SJSA1 (cell line): ENCODE data around the gene SMYD3. TPM values are rescaled to one million over a fixed set of nuclear protein-coding genes. Genes with fewer than 3 reads are reported as not detected.
"Not testable (repeated sequence)": the region's sequence is repeated elsewhere in the genome, so short reads cannot be mapped to it uniquely, and the experiment has no call there.

Source experiments
- DNase-seq, 2 experiments: peaks; one replicate each; pipeline ENCODE4 v3.0.0-alpha.2; 2015 to 2020; ENCODE audit warnings: low spot score in 2 of 2, low read depth in 1 of 2
- H3K27ac ChIP-seq: fragments of 250-450 bp; sonication (Bioruptor Pico); 2 replicates; pipeline ENCODE4 v1.5.1; 2020; ENCODE audit warnings: mild to moderate bottlenecking, moderate library complexity
- H3K27me3 ChIP-seq: fragments of 250-450 bp; sonication (Bioruptor Pico); replicated peaks from 2 replicates; pipeline ENCODE4 v1.5.1; 2020; ENCODE audit warnings: mild to moderate bottlenecking, moderate library complexity
- H3K36me3 ChIP-seq: fragments of 250-450 bp; sonication (Bioruptor Pico); 2 replicates; pipeline ENCODE4 v1.5.1; 2020; ENCODE audit warnings: mild to moderate bottlenecking
- H3K4me1 ChIP-seq: fragments of 250-450 bp; sonication (Bioruptor Pico); replicated peaks from 2 replicates; pipeline ENCODE4 v1.6.1; 2021; ENCODE audit warnings: mild to moderate bottlenecking
- H3K4me3 ChIP-seq: fragments of 250-450 bp; sonication (Bioruptor Pico); 2 replicates; pipeline ENCODE4 v1.5.1; 2020; ENCODE audit warnings: mild to moderate bottlenecking
- H3K9me3 ChIP-seq: fragments of 250-450 bp; sonication (Bioruptor Pico); replicated peaks from 2 replicates; pipeline ENCODE4 v1.5.1; 2020; ENCODE audit warnings: mild to moderate bottlenecking
- total RNA-seq: library from RNA; depleted of rRNA; stranded (reverse); fragments of >200 nt; shearing (Covaris generic); gene quantifications from 2 replicates; pipeline ENCODE4 v1.2.3, GENCODE V29; 2014

Gene SMYD3
- total RNA-seq, 1 experiment from 2014 or later: 38.5 TPM

DNA sequence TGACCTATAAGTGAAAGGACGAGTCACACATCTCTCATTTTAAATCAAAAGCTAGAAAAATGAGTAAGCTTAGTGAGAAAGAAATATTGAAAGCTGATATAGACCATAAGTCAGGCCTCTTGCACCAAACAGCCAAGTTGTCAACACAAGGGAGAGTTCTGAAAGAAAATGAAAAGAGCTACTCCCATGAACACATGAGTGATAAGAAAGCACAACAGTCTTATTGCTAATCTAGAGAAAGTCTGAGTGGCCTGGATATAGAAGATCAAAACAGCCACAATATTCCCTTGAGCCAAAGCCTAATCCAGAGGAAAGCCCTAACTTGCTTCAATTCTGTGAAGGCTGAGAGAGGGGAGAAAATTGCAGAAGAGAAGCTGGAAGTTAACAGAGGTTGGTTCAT lies 175.0 kb downstream of the SMYD3 start:
- Histone ChIP-seq H3K9me3 (no peaks in the 10 kb centered on the region), H3K27me3 (no peaks in the 10 kb centered on the region), H3K36me3 (no peaks in the 10 kb centered on the region), H3K4me1 (peaks cover 3% of the 10 kb centered on the region; the same call in 1 of the 2 replicates), H3K27ac (no peak overlapping the region), H3K4me3 (no peak overlapping the region)
- no peak for DNase-seq

DNA sequence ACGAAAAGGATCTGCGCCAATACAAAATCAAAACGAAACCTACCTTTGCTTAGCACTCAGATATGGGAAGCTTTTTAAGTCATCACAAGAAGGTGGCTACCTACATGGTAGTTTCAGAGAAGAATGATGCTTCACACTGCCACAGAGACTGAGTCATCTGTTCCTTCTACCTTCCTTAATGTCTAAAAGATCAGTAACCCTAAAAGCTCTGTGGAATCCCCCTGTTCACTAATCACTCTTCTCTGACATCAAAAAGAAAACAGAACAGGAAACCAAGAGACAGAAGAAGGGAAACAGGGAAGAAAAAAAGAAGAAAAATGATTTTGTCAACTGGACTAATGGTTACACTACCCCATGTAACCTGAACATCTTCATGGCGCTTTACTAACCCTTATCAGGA lies 177.2 kb downstream of the SMYD3 start:
- DNase-seq: no peak

DNA sequence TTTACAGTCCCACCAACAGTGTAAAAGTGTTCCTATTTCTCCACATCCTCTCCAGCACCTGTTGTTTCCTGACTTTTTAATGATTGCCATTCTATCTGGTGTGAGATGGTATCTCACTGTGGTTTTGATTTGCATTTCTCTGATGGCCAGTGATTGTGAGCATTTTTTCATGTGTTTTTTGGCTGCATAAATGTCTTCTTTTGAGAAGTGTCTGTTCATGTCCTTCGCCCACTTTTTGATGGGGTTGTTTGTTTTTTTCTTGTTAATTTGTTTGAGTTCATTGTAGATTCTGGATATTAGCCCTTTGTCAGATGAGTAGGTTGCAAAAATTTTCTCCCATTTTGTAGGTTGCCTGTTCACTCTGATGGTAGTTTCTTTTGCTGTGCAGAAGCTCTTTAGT lies 177.8 kb downstream of the SMYD3 start:
- DNase-seq: not testable (repeated sequence)

More for the DNA sequence above, 177.2 kb downstream of the SMYD3 start:
- Histone ChIP-seq H3K36me3 (no peaks in the 10 kb centered on the region), H3K9me3 (no peaks in the 10 kb centered on the region), H3K27ac (no peak overlapping the region), H3K27me3 (no peaks in the 10 kb centered on the region), H3K4me1 (peaks cover 3% of the 10 kb centered on the region; the same call in 1 of the 2 replicates), H3K4me3 (no peak overlapping the region)

DNA sequence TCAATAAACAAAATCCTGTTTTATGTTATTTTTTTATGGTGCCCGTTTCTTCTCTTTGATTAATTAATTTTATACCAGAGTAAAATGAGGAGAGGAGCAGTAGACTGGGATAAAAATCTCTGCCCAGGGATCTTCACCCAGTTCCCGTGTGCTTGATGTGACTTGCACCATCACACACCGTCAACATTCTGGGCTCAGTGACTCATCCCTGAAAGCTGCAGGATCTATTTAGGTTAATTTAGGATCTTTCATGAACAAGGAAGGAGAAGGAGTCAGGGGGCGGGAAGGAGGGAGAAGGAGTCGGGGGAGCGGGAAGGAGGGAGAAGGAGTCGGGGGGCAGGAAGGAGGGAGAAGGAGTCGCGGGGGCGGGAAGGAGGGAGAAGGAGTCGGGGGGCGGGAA lies 182.4 kb downstream of the SMYD3 start:
- H3K4me3 ChIP-seq: no peak overlapping the region
- peak; percentile 29 to 52 for DNase-seq
- H3K4me1 ChIP-seq: peaks cover 10% of the 10 kb centered on the region
- H3K9me3 ChIP-seq: no peaks in the 10 kb centered on the region
- no peaks in the 10 kb centered on the region for H3K27me3 ChIP-seq
- no peaks in the 10 kb centered on the region for H3K36me3 ChIP-seq
- H3K27ac ChIP-seq: no peak overlapping the region

More for the DNA sequence above, 177.8 kb downstream of the SMYD3 start:
- H3K36me3 ChIP-seq, H3K27me3 ChIP-seq, H3K9me3 ChIP-seq, H3K4me3 ChIP-seq, H3K4me1 ChIP-seq, H3K27ac ChIP-seq: not testable (repeated sequence)

DNA sequence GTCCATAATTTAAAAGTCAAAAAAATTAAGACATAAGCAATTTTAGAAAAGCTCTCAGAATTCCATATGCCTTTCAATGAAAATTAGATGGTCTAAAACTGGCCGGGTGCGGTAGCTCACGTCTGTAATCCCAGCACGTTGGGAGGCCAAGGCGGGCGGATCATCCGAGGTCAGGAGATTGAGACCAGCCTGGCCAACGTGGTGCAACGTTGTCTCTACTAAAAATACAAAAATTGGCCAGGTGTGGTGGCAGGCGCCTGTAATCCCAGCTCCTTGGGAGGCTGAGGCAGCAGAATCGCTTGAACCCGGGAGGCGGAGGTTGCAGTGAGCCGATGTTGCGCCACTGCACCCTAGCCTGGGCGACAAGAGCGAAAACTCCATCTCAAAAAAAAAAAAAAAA lies 183.0 kb downstream of the SMYD3 start:
- not testable (repeated sequence) for H3K27ac ChIP-seq, H3K36me3 ChIP-seq, H3K9me3 ChIP-seq, DNase-seq, H3K4me3 ChIP-seq, H3K27me3 ChIP-seq
- H3K4me1 ChIP-seq: peaks cover 17% of the 10 kb centered on the region

DNA sequence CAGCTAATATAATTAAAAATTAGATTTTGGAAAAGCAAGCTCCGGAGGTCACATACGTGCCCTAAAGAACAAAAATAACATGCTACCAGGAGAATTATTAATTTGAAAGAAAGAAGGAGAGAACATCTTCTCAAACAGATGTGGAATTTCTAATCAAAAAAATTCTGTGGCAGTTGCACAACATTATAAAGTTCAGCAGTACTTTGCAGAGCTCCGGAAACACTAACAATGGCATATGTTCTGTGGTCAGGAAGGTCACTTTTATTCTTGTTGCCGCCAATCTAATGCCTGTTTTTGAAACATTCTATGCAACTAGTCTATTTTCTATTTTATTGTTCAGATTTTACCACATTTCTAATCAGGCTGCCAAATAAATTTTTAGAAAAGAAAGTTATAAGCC lies 186.8 kb downstream of the SMYD3 start:
- peaks cover 32% of the 10 kb centered on the region for H3K4me1 ChIP-seq
- no peak overlapping the region for H3K27ac ChIP-seq
- no peaks in the 10 kb centered on the region for H3K9me3 ChIP-seq
- no peaks in the 10 kb centered on the region for H3K27me3 ChIP-seq
- H3K4me3 ChIP-seq: no peak overlapping the region
- DNase-seq: no peak
- no peaks in the 10 kb centered on the region for H3K36me3 ChIP-seq

DNA sequence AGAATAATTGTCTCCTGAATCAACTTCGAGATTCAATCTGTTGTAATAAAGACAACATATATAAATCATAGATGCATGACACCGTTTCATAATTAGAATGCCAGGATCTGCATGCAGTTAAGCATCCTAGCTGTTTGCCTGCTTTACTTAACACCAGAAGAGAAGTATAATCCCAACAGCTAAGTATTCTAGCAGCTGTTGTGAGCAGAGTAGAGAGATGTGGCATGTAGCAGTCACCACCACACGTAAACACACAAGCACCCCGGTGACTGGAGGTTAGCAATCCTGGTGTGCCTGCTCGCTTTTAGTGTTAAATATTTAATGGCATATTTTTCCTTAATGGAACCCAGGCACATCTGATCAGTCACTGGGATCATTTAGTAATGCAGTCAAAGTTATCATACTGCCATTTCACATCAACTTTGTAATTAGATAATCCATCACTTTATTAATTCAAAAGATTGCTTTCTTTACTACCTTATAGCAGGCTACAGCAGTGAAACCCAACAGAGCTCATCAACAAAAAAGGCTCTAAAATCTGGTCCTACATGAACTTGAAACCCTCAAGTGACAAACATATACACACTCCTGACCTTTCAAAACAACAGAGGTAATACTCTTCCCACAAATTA lies 187.9 kb downstream of the SMYD3 start:
- Histone ChIP-seq H3K4me1 (peaks cover 32% of the 10 kb centered on the region), H3K4me3 (no peak overlapping the region), H3K9me3 (no peaks in the 10 kb centered on the region), H3K27me3 (no peaks in the 10 kb centered on the region), H3K36me3 (no peaks in the 10 kb centered on the region), H3K27ac (no peak overlapping the region)
- no peak for DNase-seq

DNA sequence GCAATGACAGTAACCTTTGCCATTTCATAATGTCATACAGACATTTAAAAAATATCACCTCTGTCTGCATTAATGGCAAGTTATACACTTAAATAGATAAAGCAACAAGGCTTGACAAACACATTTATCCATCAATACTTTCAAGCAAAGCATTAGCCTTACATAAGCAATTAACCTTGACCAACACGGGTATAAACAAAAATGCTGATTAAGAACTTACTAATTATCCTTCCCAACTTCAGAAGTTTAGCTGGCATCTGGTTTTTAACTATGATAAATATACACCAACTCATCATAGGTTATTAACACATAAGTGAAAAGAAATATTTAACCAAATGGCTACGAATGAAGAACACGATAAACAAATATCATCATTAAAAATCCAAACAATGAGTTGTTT lies 188.5 kb downstream of the SMYD3 start:
- peak overlapping the region; percentile 55 for H3K27ac ChIP-seq
- no peaks in the 10 kb centered on the region for H3K27me3 ChIP-seq
- no peak for DNase-seq
- no peaks in the 10 kb centered on the region for H3K36me3 ChIP-seq
- peaks cover 32% of the 10 kb centered on the region for H3K4me1 ChIP-seq
- no peaks in the 10 kb centered on the region for H3K9me3 ChIP-seq
- H3K4me3 ChIP-seq: no peak overlapping the region

DNA sequence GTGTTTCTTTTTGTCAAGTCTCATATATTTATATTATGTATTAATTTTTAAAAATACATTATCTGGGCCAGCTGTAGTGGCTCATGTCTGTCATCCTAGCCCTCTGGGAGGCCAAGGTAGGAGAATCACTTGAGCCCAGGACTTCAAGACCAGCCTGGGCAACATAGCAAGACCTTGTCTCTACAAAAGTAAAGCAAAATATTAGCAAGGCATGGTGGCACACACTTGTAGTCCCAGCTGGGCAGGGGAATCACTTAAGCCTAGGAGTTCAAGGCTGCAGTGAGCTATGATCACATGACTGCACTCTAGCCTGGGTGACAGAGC lies 189.1 kb downstream of the SMYD3 start:
- no peak for DNase-seq
- Histone ChIP-seq H3K36me3 (no peaks in the 10 kb centered on the region), H3K4me1 (peaks cover 32% of the 10 kb centered on the region), H3K27ac (peak overlapping the region; percentile 55), H3K27me3 (no peaks in the 10 kb centered on the region), H3K4me3 (no peak overlapping the region), H3K9me3 (no peaks in the 10 kb centered on the region)

DNA sequence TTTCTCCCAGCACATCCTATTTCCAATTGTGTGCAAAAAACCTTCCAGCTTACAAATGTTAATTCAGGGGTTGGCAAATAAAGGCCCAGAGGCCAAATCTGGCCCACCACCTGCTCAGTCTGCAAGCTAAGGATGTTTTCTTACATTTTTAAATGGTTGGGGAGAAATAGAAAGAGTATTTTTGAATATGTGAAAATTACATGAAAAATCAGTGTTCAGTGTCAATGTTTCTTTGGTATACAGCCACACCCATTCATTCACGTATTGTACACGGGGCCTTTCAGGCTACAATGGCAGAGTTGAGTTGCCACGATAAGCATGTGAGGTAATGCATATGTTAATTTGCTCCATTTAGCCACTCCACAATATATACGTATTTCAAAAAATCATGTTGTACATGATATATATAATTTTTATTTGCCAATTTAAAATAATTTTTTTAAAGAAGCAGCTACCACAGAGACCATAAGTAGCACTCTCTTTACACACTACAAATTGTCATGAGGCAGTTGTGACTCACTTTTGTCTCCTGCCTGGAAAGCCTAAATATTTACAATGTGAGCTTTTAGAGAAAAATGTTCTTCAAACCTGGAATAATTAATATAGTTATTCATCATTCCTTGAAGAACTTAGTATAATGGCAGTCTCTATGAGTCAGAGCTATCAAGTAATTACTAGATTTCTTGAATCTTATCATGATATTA lies 189.6 kb downstream of the SMYD3 start:
- H3K36me3 ChIP-seq: no peaks in the 10 kb centered on the region
- H3K4me3 ChIP-seq: no peak overlapping the region
- H3K9me3 ChIP-seq: no peaks in the 10 kb centered on the region
- peaks cover 32% of the 10 kb centered on the region for H3K4me1 ChIP-seq
- peak in 1 of 2 experiments; percentile 60 for DNase-seq
- peak overlapping the region; percentile 55; the same call in 1 of the 2 replicates for H3K27ac ChIP-seq
- no peaks in the 10 kb centered on the region for H3K27me3 ChIP-seq

DNA sequence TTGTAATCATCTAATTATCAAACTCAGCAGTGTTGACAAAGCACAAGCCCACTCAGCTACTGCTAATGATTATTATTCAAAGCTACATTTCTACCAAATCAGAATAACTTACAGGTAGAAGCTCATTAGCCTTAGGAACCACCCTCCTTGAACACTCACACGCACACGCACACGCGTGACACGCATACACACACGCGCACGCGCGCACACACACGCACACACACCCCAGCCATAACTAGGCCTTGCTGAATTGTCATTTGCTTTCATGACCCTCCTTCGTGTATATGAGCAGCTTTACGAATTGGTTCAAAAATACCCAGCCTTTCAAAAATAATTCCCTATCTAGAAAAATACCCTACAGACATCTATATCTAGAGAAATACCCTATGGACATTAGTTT lies 195.6 kb downstream of the SMYD3 start:
- H3K9me3 ChIP-seq: no peaks in the 10 kb centered on the region
- DNase-seq: no peak
- no peaks in the 10 kb centered on the region for H3K27me3 ChIP-seq
- no peaks in the 10 kb centered on the region for H3K36me3 ChIP-seq
- H3K4me3 ChIP-seq: no peak overlapping the region
- H3K27ac ChIP-seq: no peak overlapping the region
- no peaks in the 10 kb centered on the region for H3K4me1 ChIP-seq

DNA sequence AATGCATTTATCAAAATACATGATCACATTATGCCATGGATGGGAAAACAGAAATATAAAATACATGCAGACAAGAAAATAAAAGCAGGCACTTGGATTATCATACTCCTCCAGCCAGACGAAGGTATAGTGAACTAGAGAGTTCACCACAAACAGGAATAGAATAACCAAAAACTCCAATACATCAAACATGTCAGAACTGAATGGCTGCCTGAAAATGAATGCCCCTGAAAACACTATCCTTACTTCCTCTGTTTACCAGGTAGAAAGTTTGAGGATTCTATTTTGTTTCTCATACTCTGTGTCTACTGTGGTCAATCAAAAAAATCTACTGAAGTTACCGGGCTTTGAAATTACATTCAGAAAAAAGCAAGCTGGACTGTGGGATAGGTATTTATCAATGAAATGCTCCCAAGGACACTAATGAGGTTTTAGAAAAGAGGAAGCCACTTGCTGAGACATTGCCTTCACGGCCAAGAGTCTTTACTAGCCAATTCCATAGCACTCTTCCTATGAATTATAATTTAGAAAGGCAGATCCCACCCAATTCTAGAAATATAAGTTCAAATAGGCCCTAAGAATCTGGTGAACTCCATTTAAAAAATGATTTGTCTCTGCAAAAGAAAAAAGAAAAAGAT lies 197.7 kb downstream of the SMYD3 start:
- no peak for DNase-seq
- Histone ChIP-seq H3K4me3 (no peak overlapping the region), H3K4me1 (no peaks in the 10 kb centered on the region), H3K9me3 (no peaks in the 10 kb centered on the region), H3K27me3 (no peaks in the 10 kb centered on the region), H3K36me3 (no peaks in the 10 kb centered on the region), H3K27ac (no peak overlapping the region)

DNA sequence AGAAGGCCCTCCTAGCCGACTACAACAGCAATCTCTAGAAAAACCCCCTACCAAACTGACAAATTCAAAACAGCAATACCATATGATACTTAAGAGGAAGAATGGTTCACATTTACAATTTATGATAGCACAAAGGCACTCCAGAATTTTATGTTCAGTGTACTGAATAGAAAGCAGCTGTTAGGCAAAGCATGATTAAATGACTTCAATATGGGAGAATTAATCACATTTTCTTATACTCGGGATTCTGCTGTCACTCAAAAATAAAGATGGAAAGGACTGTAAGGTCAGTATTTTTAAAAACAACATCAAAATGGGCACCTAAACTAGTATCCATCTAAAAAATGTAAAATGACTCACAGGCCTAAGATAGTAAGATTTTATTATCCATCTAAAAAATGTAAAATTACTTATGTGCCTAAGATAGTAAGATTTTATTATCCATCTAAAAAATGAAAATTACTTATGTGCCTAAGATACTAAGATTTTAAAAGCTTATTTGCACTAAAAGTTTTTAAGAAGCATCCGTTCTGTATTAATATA lies 198.5 kb downstream of the SMYD3 start:
- H3K36me3 ChIP-seq: no peaks in the 10 kb centered on the region
- no peak for DNase-seq
- H3K4me1 ChIP-seq: no peaks in the 10 kb centered on the region
- H3K4me3 ChIP-seq: no peak overlapping the region
- no peaks in the 10 kb centered on the region for H3K9me3 ChIP-seq
- H3K27ac ChIP-seq: no peak overlapping the region
- no peaks in the 10 kb centered on the region for H3K27me3 ChIP-seq

DNA sequence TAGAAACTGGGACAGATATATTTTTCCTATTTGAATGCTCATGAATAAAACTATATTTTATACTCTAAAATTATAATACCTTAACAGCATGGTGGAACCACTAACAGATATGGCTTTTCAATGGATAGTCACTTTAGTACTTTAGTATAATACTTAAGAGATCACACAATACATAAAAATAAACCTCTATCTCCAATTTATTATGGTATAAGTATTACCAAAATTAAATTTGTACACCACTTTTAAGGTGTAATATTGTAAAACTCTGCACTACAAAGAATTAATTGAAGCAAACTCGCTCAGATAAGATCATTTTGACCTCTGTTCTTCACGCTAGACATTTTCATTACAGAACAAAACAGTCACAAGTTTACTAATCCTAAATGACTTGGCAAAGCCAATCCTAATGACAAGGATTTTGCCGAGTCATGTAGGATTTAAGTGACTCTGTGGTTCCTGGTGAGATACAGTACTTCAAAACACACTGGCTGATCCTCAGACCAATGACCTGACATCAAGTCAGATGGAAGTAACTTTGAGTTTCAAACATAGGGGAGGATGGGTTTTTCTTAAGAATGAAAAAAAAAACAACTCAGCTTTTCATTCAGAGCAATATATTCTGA lies 200.6 kb downstream of the SMYD3 start:
- Histone ChIP-seq H3K9me3 (no peaks in the 10 kb centered on the region), H3K27ac (no peak overlapping the region), H3K36me3 (no peaks in the 10 kb centered on the region), H3K27me3 (no peaks in the 10 kb centered on the region), H3K4me3 (no peak overlapping the region), H3K4me1 (no peaks in the 10 kb centered on the region)
- DNase-seq: no peak
